ENCODE measurements around the gene PLXNB1.

Gene PLXNB1

GRCh38 chr3:48470286-48470685 lies 40.4 kb upstream of the PLXNB1 start:
- peaks cover 35% of the 10 kb centered on the region for H3K36me3 ChIP-seq (ENCODE audit: control insufficient read depth, insufficient read depth, low read length)
- no peak overlapping the region for H3K9ac ChIP-seq (ENCODE audit: low read depth, low read length)
- no peak overlapping the region for H3K4me3 ChIP-seq (ENCODE audit: low read depth, low read length)
- H3K27me3 ChIP-seq (ENCODE audit: control insufficient read depth, insufficient read depth, low read length) = no peaks in the 10 kb centered on the region
- no peaks in the 10 kb centered on the region for H3K9me3 ChIP-seq (ENCODE audit: control insufficient read depth, insufficient read depth, low read length)
- no peak overlapping the region for H3K27ac ChIP-seq (ENCODE audit: low read depth, low read length)
- peaks cover 23% of the 10 kb centered on the region for H3K4me1 ChIP-seq (ENCODE audit: control insufficient read depth, insufficient read depth, low read length)

- Histone ChIP-seq H3K27ac (ENCODE audit: low read depth, low read length) (no peak overlapping the region), H3K9me3 (ENCODE audit: control insufficient read depth, insufficient read depth, low read length) (no peaks in the 10 kb centered on the region), H3K4me3 (ENCODE audit: low read depth, low read length) (no peak overlapping the region), H3K36me3 (ENCODE audit: control insufficient read depth, insufficient read depth, low read length) (peaks cover 35% of the 10 kb centered on the region), H3K4me1 (ENCODE audit: control insufficient read depth, insufficient read depth, low read length) (peaks cover 17% of the 10 kb centered on the region), H3K9ac (ENCODE audit: low read depth, low read length) (no peak overlapping the region), H3K27me3 (ENCODE audit: control insufficient read depth, insufficient read depth, low read length) (no peaks in the 10 kb centered on the region)
Observed at GRCh38 chr3:48469046-48469915, 39.4 kb upstream of the PLXNB1 start.

- Histone ChIP-seq H3K4me1 (ENCODE audit: control insufficient read depth, insufficient read depth, low read length) (peaks cover 13% of the 10 kb centered on the region), H3K27ac (ENCODE audit: low read depth, low read length) (no peak overlapping the region), H3K9me3 (ENCODE audit: control insufficient read depth, insufficient read depth, low read length) (no peaks in the 10 kb centered on the region), H3K36me3 (ENCODE audit: control insufficient read depth, insufficient read depth, low read length) (peaks cover 35% of the 10 kb centered on the region), H3K4me3 (ENCODE audit: low read depth, low read length) (no peak overlapping the region), H3K27me3 (ENCODE audit: control insufficient read depth, insufficient read depth, low read length) (no peaks in the 10 kb centered on the region), H3K9ac (ENCODE audit: low read depth, low read length) (no peak overlapping the region)
Observed at GRCh38 chr3:48468329-48468731, 38.4 kb upstream of the PLXNB1 start.

- no peak overlapping the region for H3K27ac ChIP-seq (ENCODE audit: low read depth, low read length)
- H3K4me1 ChIP-seq (ENCODE audit: control insufficient read depth, insufficient read depth, low read length) = peaks cover 11% of the 10 kb centered on the region
- H3K9ac ChIP-seq (ENCODE audit: low read depth, low read length) = no peak overlapping the region
- no peaks in the 10 kb centered on the region for H3K9me3 ChIP-seq (ENCODE audit: control insufficient read depth, insufficient read depth, low read length)
- no peak overlapping the region for H3K4me3 ChIP-seq (ENCODE audit: low read depth, low read length)
- peaks cover 35% of the 10 kb centered on the region for H3K36me3 ChIP-seq (ENCODE audit: control insufficient read depth, insufficient read depth, low read length)
- no peaks in the 10 kb centered on the region for H3K27me3 ChIP-seq (ENCODE audit: control insufficient read depth, insufficient read depth, low read length)
Observed at GRCh38 chr3:48467473-48468267, 37.8 kb upstream of the PLXNB1 start.

- Histone ChIP-seq H3K36me3 (ENCODE audit: control insufficient read depth, insufficient read depth, low read length) (peaks cover 35% of the 10 kb centered on the region), H3K9me3 (ENCODE audit: control insufficient read depth, insufficient read depth, low read length) (no peaks in the 10 kb centered on the region), H3K4me1 (ENCODE audit: control insufficient read depth, insufficient read depth, low read length) (peaks cover 11% of the 10 kb centered on the region), H3K27me3 (ENCODE audit: control insufficient read depth, insufficient read depth, low read length) (no peaks in the 10 kb centered on the region), H3K9ac (ENCODE audit: low read depth, low read length) (no peak overlapping the region), H3K27ac (ENCODE audit: low read depth, low read length) (peak overlapping the region; percentile 99), H3K4me3 (ENCODE audit: low read depth, low read length) (no peak overlapping the region)
Observed at GRCh38 chr3:48467110-48467454, 37.2 kb upstream of the PLXNB1 start.

GRCh38 chr3:48466386-48467109 lies 36.7 kb upstream of the PLXNB1 start:
- Histone ChIP-seq H3K4me1 (ENCODE audit: control insufficient read depth, insufficient read depth, low read length) (peaks cover 11% of the 10 kb centered on the region), H3K4me3 (ENCODE audit: low read depth, low read length) (no peak overlapping the region), H3K27ac (ENCODE audit: low read depth, low read length) (peak overlapping the region; percentile 99), H3K9ac (ENCODE audit: low read depth, low read length) (peak overlapping the region; percentile 80), H3K27me3 (ENCODE audit: control insufficient read depth, insufficient read depth, low read length) (no peaks in the 10 kb centered on the region), H3K36me3 (ENCODE audit: control insufficient read depth, insufficient read depth, low read length) (peaks cover 35% of the 10 kb centered on the region), H3K9me3 (ENCODE audit: control insufficient read depth, insufficient read depth, low read length) (no peaks in the 10 kb centered on the region)

GRCh38 chr3:48465531-48466378 lies 35.9 kb upstream of the PLXNB1 start:
- H3K27me3 ChIP-seq (ENCODE audit: control insufficient read depth, insufficient read depth, low read length) = no peaks in the 10 kb centered on the region
- H3K4me3 ChIP-seq (ENCODE audit: low read depth, low read length) = no peak overlapping the region
- no peaks in the 10 kb centered on the region for H3K9me3 ChIP-seq (ENCODE audit: control insufficient read depth, insufficient read depth, low read length)
- H3K4me1 ChIP-seq (ENCODE audit: control insufficient read depth, insufficient read depth, low read length) = peaks cover 11% of the 10 kb centered on the region
- H3K27ac ChIP-seq (ENCODE audit: low read depth, low read length) = peak overlapping the region; percentile 99
- H3K9ac ChIP-seq (ENCODE audit: low read depth, low read length) = peak overlapping the region; percentile 80
- peaks cover 43% of the 10 kb centered on the region for H3K36me3 ChIP-seq (ENCODE audit: control insufficient read depth, insufficient read depth, low read length)

- H3K27me3 ChIP-seq (ENCODE audit: control insufficient read depth, insufficient read depth, low read length) = no peaks in the 10 kb centered on the region
- peaks cover 11% of the 10 kb centered on the region for H3K4me1 ChIP-seq (ENCODE audit: control insufficient read depth, insufficient read depth, low read length)
- no peaks in the 10 kb centered on the region for H3K9me3 ChIP-seq (ENCODE audit: control insufficient read depth, insufficient read depth, low read length)
- no peak overlapping the region for H3K9ac ChIP-seq (ENCODE audit: low read depth, low read length)
- H3K36me3 ChIP-seq (ENCODE audit: control insufficient read depth, insufficient read depth, low read length) = peaks cover 49% of the 10 kb centered on the region
- peak overlapping the region; percentile 99 for H3K27ac ChIP-seq (ENCODE audit: low read depth, low read length)
- no peak overlapping the region for H3K4me3 ChIP-seq (ENCODE audit: low read depth, low read length)
Observed at GRCh38 chr3:48465237-48465530, 35.3 kb upstream of the PLXNB1 start.

- H3K4me1 ChIP-seq (ENCODE audit: control insufficient read depth, insufficient read depth, low read length) = peaks cover 11% of the 10 kb centered on the region
- H3K9ac ChIP-seq (ENCODE audit: low read depth, low read length) = no peak overlapping the region
- H3K27ac ChIP-seq (ENCODE audit: low read depth, low read length) = peak overlapping the region; percentile 99
- no peak overlapping the region for H3K4me3 ChIP-seq (ENCODE audit: low read depth, low read length)
- no peaks in the 10 kb centered on the region for H3K27me3 ChIP-seq (ENCODE audit: control insufficient read depth, insufficient read depth, low read length)
- H3K9me3 ChIP-seq (ENCODE audit: control insufficient read depth, insufficient read depth, low read length) = no peaks in the 10 kb centered on the region
- peaks cover 50% of the 10 kb centered on the region for H3K36me3 ChIP-seq (ENCODE audit: control insufficient read depth, insufficient read depth, low read length)
Observed at GRCh38 chr3:48464713-48465221, 34.9 kb upstream of the PLXNB1 start.

GRCh38 chr3:48463703-48464102 lies 33.8 kb upstream of the PLXNB1 start:
- H3K4me1 ChIP-seq (ENCODE audit: control insufficient read depth, insufficient read depth, low read length) = peaks cover 11% of the 10 kb centered on the region
- no peaks in the 10 kb centered on the region for H3K9me3 ChIP-seq (ENCODE audit: control insufficient read depth, insufficient read depth, low read length)
- H3K27me3 ChIP-seq (ENCODE audit: control insufficient read depth, insufficient read depth, low read length) = no peaks in the 10 kb centered on the region
- H3K9ac ChIP-seq (ENCODE audit: low read depth, low read length) = no peak overlapping the region
- no peak overlapping the region for H3K4me3 ChIP-seq (ENCODE audit: low read depth, low read length)
- H3K36me3 ChIP-seq (ENCODE audit: control insufficient read depth, insufficient read depth, low read length) = peaks cover 50% of the 10 kb centered on the region
- no peak overlapping the region for H3K27ac ChIP-seq (ENCODE audit: low read depth, low read length)
